Left ventricle myocardium superior (tissue), 1 donor: ENCODE results near the gene GNB1L. TPM values are rescaled to one million over a fixed set of nuclear protein-coding genes. Genes with fewer than 3 reads are reported as not detected.

ENCODE experiments used
- ATAC-seq: fragments of 200-7000 bp; cut with Tn5 transposase; one replicate; pipeline ENCODE4 v1.9.1; 2020; ENCODE audit warnings: mild to moderate bottlenecking, moderate library complexity
- DNase-seq: peaks from one replicate; pipeline ENCODE4 v3.0.0-alpha.2; 2020
- intact Hi-C: fragments of 100-400 bp; cut with micrococcal nuclease; formaldehyde crosslinking; loops from one replicate; pipeline ENCODE4 v1.11.0; 2022
- long read RNA-seq: library from polyadenylated mRNA; unstranded; transcript quantifications from one replicate; pipeline ENCODE4 v2.0.0, GENCODE V29; 2021
- total RNA-seq: library from RNA; stranded (reverse); fragmentation: NEBNext Ultra II Directional; extraction: Animal tissue kit (Norgen Biotek cat#: 25700); gene quantifications from one replicate; pipeline ENCODE4 v1.2.1, GENCODE V29; 2021
- donor health status: DM: no; HTN: yes; CAD: no; lungs with severe emphysema.

The GNB1L gene, protein sequence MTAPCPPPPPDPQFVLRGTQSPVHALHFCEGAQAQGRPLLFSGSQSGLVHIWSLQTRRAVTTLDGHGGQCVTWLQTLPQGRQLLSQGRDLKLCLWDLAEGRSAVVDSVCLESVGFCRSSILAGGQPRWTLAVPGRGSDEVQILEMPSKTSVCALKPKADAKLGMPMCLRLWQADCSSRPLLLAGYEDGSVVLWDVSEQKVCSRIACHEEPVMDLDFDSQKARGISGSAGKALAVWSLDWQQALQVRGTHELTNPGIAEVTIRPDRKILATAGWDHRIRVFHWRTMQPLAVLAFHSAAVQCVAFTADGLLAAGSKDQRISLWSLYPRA
- total RNA-seq, result 3.4 TPM
- long read RNA-seq, full-length matches to known transcripts, result 7 of 8 reads
- long read RNA-seq, partial matches to known transcripts, result 0 of 8 reads
- long read RNA-seq, other reads (novel, unspliced or antisense), result 1 of 8 reads

DNA sequence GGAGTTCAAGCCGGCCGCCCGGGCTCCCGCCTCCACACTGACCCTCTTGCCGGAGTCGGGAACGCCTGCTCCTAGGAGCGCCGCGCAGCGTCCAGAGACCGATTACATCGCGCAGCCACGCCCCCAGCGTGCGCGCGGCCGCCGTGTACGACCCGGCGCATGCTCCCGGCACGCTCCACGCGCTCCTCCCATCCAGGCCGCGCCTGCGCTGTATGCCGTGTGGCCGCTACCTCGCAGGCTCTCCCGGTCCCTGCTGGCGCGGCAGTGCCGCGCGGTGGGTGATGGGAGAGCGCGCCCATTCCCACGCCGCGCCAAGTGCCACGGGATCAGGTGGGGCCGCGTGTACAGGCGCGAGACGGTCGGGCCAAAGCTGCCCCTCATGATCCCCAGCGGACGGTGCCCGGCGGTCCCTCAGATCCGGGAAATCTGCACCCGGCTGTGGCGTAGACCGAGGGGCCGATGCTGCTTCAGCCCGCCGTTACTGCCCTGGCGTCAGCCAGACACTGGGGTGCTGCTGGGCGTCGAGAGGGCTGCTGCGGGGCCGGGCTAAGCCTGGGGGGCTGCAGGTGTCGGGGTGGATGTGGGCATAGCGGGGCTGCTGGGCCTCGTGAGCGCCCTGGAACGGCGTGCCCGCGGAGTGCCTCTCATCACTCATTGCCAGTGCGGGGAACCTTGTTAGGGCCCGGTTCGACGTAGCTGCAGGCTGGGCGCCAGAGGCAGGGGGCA is at the start of gene GNB1L, which contains the start of gene RTL10:
GNB1L (minus strand) TSS at position 97 of the 726 bp plus-strand sequence. CDS start 33,519 bp downstream, outside the sequence.
RTL10 (minus strand) TSS at position 97 of the 726 bp plus-strand sequence. CDS start 2,613 bp downstream, outside the sequence.
- peak; percentile 100 for DNase-seq
- intact Hi-C loops, result no loop called here
- ATAC-seq, result peak; percentile 99

DNA sequence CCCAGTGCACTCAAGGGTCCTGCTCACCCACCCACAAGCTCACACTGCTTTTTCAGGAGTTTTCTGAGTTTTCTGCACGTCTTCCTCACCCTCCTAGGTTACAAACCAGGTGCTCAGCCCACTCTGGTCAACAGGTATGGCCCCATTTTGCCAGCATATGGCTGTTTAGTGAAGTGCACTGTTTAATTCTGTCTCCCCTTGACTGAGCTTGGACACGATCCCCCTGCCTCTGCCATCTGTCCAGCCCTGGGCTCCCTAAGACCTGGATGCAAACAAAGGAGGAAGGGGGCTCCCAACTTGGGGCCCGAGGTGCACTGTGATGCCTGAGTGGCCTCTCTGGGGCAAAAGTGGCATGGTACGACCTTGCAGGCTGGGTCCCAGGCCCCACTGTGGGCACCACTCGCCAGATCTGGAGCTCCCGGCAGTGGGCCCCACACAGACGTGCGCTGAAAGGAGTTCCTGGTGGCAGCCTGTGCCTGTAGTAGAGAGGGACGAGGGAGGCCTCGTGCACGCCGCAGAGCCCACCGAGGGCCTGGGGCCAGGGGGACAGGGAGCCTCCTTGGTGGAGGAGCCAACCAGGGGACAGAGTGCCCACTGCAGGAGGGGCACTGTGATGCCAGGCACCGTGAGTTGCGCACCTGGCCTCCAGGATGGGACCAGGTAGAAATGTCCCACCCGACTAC is 49.6 kb upstream of the GNB1L start:
- DNase-seq (no peak), ATAC-seq (no peak)
- intact Hi-C loops, result no loop called here

DNA sequence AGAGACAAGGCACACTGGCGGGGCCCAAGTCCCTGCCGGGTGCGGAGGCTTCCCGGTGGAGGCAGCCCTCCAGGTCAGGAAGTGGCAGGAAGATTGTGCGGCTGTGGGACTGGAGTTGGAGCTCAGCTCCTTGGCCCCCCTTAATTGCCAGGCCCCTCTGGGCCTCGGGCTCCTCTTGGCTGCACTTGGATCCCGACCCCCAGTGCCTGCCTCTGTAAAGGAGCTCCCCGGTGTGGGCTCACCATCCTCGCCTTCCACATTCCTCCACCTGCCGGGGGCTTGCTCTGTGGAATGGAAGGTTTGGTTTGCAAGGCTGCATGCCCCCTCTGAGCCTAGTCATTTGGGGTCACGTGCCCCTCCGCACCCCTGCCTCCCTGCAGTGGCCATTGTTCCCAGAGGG is 48.8 kb upstream of the GNB1L start:
- DNase-seq (no peak), ATAC-seq (no peak)
- intact Hi-C loops, result no loop called here

DNA sequence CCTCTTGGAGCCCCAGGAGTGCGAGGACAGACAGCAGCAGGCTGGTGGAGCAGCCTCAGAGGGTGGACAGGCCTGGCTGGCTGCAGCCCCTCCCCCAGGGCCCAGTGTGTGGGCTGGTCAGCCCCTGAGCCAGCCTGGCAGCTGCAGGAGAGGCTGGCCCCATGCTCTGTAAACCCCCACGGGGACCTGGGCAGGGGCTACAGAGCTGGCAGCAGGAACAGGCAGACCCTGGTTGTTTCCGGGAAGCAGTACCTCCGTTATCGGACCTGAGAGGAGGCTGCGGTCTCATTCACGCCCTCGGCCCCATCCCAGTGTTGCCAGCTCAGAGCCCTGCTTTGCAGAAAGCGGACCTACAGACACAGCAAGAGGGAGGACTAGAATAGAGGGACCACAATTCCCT is 48.4 kb upstream of the GNB1L start:
- ATAC-seq (no peak), DNase-seq (no peak)
- intact Hi-C loops, result no loop called here

DNA sequence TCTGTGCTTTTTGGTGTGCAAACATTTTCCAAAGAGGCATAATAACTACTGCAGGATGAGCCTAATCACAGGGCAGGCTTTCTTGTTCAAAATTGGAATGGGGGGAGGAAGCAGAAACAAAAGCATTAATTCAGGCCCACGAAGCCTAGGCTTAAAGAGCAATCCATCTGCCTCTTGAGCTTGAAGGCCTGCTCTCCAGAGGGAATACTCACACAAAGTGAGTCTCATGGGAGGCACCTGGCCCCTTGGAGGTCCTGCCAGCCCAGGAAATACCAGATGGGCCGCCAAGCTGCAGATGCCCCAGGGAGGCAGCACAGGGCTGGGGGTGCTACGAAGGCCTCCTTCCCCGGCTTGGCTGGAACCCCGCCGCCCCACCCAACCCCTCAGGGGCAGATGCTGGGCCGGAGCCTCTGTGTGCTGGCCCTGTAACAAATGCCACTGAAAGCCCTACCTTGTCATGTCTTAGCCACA is 47.6 kb upstream of the GNB1L start:
- intact Hi-C loops, result no loop called here
- no peak for ATAC-seq
- no peak for DNase-seq

DNA sequence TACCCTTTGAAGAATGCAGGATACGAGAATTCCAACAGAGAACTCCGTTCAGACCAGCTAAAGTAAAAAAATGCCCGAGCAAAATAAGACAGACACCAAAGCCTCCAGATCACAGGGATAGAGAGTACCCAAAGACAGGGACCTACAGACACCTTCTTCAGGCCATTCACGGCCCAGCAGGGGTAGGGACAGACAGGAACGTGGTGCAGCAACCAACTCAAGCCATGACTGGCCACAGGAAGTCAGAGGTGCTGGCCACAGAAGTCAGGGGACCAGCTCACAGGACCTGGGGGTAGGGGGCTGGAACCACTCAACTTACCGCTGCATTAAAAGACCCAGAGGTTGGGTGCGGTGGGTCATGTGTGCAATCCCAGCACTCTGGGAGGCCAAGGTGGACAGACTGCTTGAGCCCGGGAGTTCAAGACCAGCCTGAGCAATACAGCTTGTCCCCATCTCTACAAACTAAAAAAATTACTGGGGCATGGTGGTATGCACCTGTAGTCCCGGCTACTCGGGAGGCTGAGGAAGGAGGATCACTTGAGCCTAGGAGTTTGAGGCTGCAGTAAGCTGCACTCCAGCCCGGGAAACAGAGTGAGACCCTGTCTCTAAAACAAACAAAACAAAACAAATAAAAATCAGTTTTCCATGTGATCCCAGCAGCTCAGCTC is 47.0 kb upstream of the GNB1L start:
- intact Hi-C loops, result no loop called here
- ATAC-seq (no peak), DNase-seq (no peak)

DNA sequence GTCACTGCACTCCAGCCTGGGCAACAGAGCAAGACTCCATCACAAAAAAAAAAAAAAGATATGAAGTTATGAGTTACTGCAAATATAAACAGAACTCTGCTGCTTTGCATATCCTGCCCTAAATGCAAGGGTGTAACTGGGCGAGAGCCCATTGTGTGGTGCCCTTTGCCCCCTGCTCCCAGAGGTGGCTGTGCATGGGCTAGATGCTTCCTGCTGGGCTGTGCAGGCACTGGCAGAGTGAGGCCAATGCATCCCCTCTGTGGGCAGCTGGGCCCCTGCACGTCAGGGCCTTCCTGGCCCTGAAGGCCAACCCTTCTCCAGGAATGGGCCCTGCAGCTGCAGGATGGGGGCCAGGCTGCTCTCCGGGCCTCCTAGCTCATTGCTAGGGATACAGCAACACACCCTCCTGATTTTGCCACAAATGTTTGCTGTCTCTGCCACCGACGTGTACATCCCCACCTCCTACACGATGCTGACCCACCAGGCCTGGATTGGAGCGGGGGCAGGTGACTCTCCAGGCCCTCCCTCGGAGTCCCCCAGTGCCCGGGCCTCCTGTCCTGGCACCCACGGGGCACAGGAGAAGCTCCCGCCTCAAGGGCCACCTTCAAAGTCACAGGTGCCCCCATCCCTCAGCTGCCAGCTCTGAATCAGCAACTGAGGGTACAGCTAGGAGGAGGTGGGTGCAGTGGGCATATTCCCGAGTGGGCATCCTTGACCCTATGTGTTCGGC is 46.2 kb upstream of the GNB1L start:
- DNase-seq (no peak), ATAC-seq (no peak)
- intact Hi-C loops, result no loop called here

DNA sequence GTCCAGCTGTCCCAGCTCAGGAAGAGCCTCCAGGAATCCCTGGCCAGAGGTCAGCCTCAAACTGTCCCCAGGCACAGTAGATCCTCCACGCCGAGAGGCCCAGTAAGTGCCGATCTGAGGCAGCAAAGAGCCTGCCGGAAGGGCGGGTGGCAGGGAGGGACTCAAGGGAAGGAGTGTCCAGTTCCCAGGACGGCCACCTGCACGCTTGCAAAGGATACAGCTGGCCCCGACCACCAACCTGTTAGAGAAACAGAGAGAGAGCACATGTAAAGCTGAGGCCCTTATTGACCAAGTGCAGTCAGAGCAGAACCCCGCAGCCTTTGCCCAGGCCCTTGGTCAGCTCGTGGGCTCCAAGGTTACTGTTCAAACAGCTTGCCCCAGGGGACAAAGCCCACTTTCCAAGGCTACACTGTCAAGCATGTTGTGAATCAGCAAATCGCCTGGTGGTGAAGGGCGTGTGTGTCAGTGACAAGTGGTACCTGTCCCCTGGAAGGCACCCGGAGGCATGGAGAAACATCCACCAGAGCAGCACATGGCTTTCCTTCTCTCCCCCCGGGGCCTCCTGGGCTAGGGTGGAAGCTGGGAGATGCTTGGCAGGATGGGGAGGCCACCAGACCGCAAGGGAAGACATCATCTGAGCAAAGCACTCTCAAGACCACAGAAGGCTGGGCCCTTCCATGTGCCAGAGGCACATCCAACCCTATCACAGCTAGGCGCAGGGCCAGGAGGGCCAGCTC is 44.3 kb upstream of the GNB1L start:
- intact Hi-C loops, result no loop called here
- ATAC-seq (no peak), DNase-seq (no peak)

DNA sequence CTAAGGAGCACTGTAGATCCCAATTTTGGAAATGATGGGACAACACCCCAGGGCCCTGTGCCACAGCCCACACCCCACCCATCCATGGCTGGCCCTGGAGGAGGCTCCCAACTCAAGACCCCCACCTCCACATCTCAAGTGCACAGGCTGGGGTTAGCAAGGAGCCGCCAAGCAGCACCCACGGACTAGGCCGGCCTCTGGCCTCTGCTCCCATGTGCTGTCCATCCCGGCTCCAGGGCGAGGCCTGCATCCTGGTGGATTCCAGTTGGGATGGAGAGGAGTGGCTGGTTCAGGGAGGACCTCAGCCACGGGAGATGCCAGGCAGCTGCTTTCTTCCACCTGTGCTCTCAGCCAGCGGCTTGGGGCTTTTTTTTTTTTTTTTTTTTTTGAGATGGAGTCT is 43.5 kb upstream of the GNB1L start:
- DNase-seq (no peak), ATAC-seq (no peak)
- intact Hi-C loops, result no loop called here

DNA sequence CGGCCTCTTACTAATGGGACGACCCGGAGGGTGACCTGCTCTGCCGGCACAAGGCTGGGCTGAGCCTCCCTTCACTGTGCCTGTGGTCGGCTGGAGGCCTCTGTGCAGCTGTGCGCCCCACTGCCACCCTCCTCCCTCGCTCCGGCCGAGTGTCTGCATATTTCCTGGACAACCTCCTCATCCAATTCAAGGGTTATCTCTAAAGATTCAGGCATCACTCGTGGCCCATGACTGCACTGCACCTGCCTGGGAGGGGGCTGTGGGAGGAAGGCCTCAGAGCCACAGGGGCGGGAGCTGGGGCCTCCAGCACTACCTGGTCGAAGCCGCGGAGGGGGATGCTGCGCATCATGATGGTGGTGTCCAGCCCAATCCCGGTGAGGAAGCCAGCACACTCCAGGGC is 43.1 kb upstream of the GNB1L start:
- intact Hi-C loops, result no loop called here
- peak; percentile 22 for DNase-seq
- no peak for ATAC-seq

DNA sequence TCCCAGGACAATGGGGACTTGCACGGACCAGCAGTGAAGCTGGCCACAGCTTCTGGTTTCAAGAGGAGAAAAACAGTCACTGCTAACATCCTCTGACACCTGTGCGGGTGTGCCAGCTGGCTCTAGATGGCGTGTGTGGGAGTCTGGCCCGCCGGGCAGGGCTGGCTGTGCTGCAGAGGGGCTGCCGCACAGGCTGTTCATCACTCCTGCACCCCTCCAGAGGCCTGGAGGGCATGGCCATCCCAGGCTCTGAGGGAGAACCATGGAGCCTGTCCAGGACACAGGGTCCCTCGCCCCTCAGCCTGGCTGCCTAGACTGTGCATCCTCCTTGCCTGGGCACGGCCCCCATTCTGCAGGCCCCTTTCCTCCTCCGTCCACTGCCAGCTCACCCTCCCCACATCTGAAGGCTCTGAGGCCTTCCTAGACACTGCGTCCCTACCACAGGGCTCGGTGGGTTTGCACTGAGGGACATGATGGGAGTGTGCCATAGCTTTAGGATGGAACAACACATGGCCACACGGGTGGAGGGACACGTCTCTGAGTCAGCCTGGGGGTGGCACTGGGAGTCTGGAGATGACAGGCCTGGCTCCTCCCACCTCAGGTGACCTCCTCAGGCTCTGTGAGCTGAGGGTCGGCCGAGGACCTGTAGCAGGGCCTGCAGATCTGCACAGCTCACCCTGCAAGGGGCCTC is 42.1 kb upstream of the GNB1L start:
- ATAC-seq (no peak), DNase-seq (peak; percentile 19)
- intact Hi-C loops, result no loop called here

DNA sequence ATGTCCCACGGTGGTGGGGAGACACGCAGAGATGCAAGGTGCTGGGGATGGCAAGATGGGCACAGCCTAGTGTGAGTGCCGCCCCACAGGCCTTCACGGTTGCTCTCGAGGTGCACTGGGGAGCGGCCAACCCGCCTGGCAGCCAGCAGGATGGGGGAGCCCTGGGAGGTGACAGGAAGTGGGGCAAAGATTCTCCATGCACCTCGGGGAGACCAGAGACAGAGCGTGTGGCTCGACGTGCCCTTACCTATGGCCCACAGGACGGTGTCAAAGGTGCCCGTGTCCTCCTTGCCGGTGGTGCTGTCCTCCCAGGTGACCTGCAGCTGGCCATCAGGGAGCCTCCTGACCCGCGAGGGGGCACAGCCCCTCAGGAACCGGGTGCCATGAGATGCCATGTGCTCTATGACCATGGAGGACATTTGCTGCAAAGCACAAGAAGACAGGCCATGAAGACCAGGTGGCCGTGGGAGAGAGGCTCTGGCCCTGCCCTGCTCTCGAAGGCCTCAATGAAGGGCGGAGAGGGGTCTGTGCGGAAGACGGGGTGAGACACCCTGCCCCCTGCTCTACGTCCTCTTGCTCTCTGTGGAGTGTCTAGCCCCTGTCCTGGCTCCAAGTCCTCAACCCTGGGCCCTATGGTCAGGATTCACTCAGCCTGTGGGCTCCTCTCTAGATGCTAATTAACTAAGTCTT is 40.6 kb upstream of the GNB1L start:
- no peak for ATAC-seq
- intact Hi-C loops, result no loop called here
- DNase-seq, result no peak

DNA sequence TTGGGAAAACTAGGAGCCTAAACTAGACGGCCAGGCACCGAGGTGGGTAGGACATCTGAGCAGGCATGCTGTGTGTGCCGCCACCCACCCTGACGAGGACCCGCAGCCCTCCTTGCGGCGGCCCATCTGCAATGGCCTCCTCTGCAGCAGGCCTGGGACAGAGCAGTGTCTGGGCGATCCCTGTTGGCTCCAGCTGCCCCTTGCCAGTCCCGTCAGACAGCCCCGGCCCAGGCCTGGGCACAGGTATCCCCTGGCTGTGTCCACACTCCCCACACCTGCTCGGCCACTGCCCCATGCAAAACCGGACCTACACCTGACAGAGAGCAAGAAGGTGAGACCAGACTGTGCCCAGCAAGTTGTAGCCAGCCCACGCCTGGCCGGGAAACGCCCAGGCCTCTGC is 38.7 kb upstream of the GNB1L start:
- ATAC-seq (no peak), DNase-seq (peak; percentile 19)
- intact Hi-C loops, result no loop called here

DNA sequence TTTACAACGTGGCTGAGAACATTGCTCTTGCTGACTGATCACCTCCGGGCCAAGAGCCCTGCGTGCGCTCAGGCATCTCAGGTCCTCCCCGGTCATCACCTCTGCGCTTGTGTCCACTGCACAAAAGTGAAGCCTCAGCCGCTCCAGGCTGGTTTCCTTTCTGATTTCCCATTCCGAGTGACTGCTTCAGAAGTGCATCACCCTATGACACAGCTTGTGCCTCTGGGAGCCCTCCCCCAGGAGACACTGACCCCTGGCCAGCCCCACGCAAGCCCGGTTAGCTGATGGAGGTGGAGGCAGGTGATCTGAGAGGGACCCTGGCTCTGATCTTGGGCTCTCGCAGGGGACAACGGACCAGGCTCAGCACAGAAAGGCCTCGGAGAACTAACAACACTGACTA is 38.3 kb upstream of the GNB1L start:
- ATAC-seq (no peak), DNase-seq (no peak)
- intact Hi-C loops, result no loop called here

DNA sequence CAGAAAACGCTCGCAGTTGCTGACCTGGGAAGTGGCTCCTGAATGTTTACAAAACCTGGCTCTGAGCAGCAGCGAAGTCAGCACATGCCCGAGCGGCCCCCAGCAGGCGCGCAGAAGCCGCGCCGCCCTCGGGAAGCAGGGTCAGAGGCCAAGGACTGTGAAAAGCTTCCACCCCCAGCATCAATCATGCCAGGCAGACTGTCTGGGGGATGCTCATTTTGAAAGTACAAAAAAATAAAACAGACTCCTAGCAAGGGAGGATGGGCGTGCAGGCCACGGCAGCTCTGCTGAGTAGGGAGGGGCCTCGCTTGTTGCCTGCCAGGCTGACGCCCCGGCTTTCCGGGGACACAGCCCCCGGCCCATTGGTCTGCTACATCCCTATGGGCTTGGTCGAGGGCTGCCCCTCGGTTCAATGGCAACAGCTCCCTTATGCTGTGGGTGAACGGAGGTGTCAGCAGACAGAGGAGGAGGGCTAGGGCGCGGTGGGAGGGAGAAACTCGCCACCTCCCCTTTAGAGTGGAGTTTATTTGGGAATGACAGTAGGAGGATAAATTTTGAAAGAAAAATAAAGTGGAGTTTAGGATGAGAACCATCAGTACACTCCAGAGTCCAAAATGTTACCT is 37.7 kb upstream of the GNB1L start:
- peak; percentile 27 for DNase-seq
- intact Hi-C loops, result no loop called here
- no peak for ATAC-seq
